ENCODE results near the gene PREP. TPM values are rescaled to one million over a fixed set of nuclear protein-coding genes. Genes with fewer than 3 reads are reported as not detected.

Gene PREP
- total and polyA plus RNA-seq, 2 of the 8 experiments (the other 6 are each of a cell fraction or from before 2014, with no cell fraction given), result 26.8 to 70.0 TPM

- CTCF ChIA-PET (ENCODE audit: partially characterized antibody), result interaction anchor here (2.3 kb wide), 1 partner anchor 12 kb away, joined by 8 read pairs; no protein-coding TSS in a partner anchor
- Histone ChIP-seq H2BK5ac (ENCODE audit: low read depth, low read length) (no peak overlapping the region), H3K27me3 (replicated peaks in 1 of 4; ENCODE audit: control insufficient read depth in 3 of 4, extremely low read depth in 1 of 4, insufficient read depth in 3 of 4, low read length in 3 of 4) (no peaks in the 10 kb centered on the region), H3K9ac (replicated peaks in 1 of 4; ENCODE audit: extremely low read depth in 1 of 4, low read depth in 3 of 4, low read length in 3 of 4) (no peak overlapping the region), H3K23ac (ENCODE audit: insufficient read length) (no peak overlapping the region), H3K4me3 (ENCODE audit: extremely low read depth in 1 of 4, insufficient read depth in 2 of 4, low read depth in 3 of 4, low read length in 4 of 4) (no peak overlapping the region), H2BK20ac (ENCODE audit: low read length) (no peak overlapping the region), H4K91ac (replicated peaks; ENCODE audit: insufficient read length, low read length) (no peak overlapping the region), H3K23me2 (ENCODE audit: low read depth, low read length) (no peaks in the 10 kb centered on the region), H3K79me2 (ENCODE audit: control insufficient read depth in 1 of 2, insufficient read depth in 2 of 2, low read length in 2 of 2) (no peaks in the 10 kb centered on the region), H3K9me3 (ENCODE audit: insufficient read depth in 2 of 2, low read depth in 1 of 2, low read length in 1 of 2) (peaks cover 0 to 2% of the 10 kb centered on the region in 2 experiments; a peak in 1 of 4 replicates), H3K56ac (replicated peaks; ENCODE audit: insufficient read length, low read depth, low read length) (no peak overlapping the region), H4K20me1 (replicated peaks in 1 of 2; ENCODE audit: control insufficient read depth in 1 of 2, insufficient read depth in 2 of 2, low read length in 2 of 2) (no peaks in the 10 kb centered on the region), H3K4me1 (replicated peaks in 1 of 4; ENCODE audit: control insufficient read depth in 3 of 4, insufficient read depth in 4 of 4, low read length in 3 of 4) (no peaks in the 10 kb centered on the region), H3K14ac (ENCODE audit: insufficient read length) (no peak overlapping the region), H2AK5ac (ENCODE audit: low read depth, low read length) (no peak overlapping the region), H3K4me2 (ENCODE audit: insufficient read depth in 1 of 2, low read depth in 2 of 2, low read length in 2 of 2) (no peak overlapping the region), H3K18ac (ENCODE audit: extremely low read depth, low read length) (no peak overlapping the region), H4K8ac (ENCODE audit: extremely low read depth, insufficient read depth, low read length) (no peak overlapping the region), H2BK12ac (ENCODE audit: low read depth, low read length) (no peak overlapping the region), H3K79me1 (ENCODE audit: low read depth, low read length) (no peaks in the 10 kb centered on the region; the same call in 1 of the 2 replicates), H4K5ac (ENCODE audit: insufficient read length, low read depth, low read length) (no peak overlapping the region), H3K27ac (ENCODE audit: low read depth, low read length) (no peak overlapping the region), H3K36me3 (ENCODE audit: control insufficient read depth in 2 of 4, insufficient read depth in 4 of 4, low read length in 3 of 4) (peaks cover 0 to 4% (median 1%) of the 10 kb centered on the region in 4 experiments; a peak in 1 of 8 replicates), H2BK120ac (replicated peaks; ENCODE audit: low read depth, low read length) (no peak overlapping the region), H3K4ac (replicated peaks; ENCODE audit: insufficient read length, low read depth, low read length) (no peak overlapping the region), H2AFZ (ENCODE audit: low read length) (no peak overlapping the region), H2BK15ac (ENCODE audit: low read length) (no peak overlapping the region)
- POLR2A ChIA-PET (ENCODE audit: partially characterized antibody), result no interaction called here
- TF ChIP-seq KDM4A (IDR thresholded peaks at IDR 0.05; ENCODE audit: low read depth, low read length, severe bottlenecking), result no peak
- DNase-seq (ENCODE audit: low read depth in 1 of 2, low spot score in 2 of 2) (no peak), FAIRE-seq (no peak)
- WGBS, 2 experiments (ENCODE audit: extremely low coverage in 1 of 2, insufficient coverage in 1 of 2, insufficient read length in 1 of 2, insufficient replicate concordance in 2 of 2, low coverage in 1 of 2, low lambda C conversion rate in 2 of 2, missing lambda C conversion rate in 1 of 2), result 94% methylated on average over 4 of the region's 4 CpGs; no CpG with 5 or more reads in 1 of the 2 experiments
Observed at GRCh38 chr6:105292689-105293339, 110.1 kb downstream of the PREP start.

Data from H1 (cell line).